HEK293T (cell line): ENCODE measurements around the gene ARHGEF7.

Source experiments
- ARNT ChIP-seq: fragments of 450-650 bp; IDR thresholded peaks from 2 replicates; pipeline ENCODE4 v1.6.1; 2017; ENCODE audit warnings: mild to moderate bottlenecking
- ELF4 ChIP-seq: fragments of 450-650 bp; IDR thresholded peaks from 2 replicates; pipeline ENCODE4 v1.6.1; 2017; ENCODE audit warnings: antibody characterized with exemption
- FOXA1 ChIP-seq: fragments of 450-650 bp; IDR thresholded peaks from 2 replicates; pipeline ENCODE4 v1.6.1; 2016; ENCODE audit warnings: mild to moderate bottlenecking
- FOXM1 ChIP-seq: fragments of 450-650 bp; IDR thresholded peaks from 2 replicates; pipeline ENCODE4 v1.6.1; 2017; ENCODE audit warnings: mild to moderate bottlenecking, borderline replicate concordance
- L3MBTL2 ChIP-seq: fragments of 450-650 bp; conservative IDR thresholded peaks from 2 replicates; pipeline ENCODE4 v1.6.1; 2016; ENCODE audit warnings: mild to moderate bottlenecking
- LEF1 ChIP-seq: fragments of 450-650 bp; IDR thresholded peaks from 2 replicates; pipeline ENCODE4 v1.6.1; 2017; ENCODE audit warnings: mild to moderate bottlenecking, borderline replicate concordance
- SP1 ChIP-seq: fragments of 450-650 bp; IDR thresholded peaks from 2 replicates; pipeline ENCODE4 v1.6.1; 2017
- SUZ12 ChIP-seq: fragments of 450-650 bp; IDR thresholded peaks from 2 replicates; pipeline ENCODE4 v1.6.1; 2016; ENCODE audit warnings: mild to moderate bottlenecking
- TARDBP ChIP-seq: fragments of 450-650 bp; IDR thresholded peaks from 2 replicates; pipeline ENCODE4 v1.6.1; 2016
- ZNF384 ChIP-seq: fragments of 450-650 bp; IDR thresholded peaks from 2 replicates; pipeline ENCODE4 v1.6.1; 2016

DNA sequence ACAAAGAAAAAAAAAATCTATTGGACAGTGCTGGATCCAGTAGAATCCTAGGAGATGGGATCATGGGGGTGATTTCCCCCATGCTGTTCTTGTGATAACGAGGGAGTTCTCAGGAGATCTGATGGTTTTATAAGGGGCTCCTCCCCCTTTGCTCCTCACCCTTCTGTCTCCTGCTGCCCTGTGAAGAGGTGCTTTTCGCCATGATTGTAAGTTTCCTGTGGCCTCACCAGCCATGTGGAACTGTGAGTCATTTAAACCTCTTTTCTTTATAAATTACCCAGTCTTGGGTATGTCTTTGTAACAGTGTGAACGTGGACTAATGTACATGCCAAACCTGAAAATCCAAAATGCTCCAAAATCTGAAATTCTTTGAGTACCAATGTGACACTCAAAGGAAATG lies 45.5 kb downstream of the ARHGEF7 start:
- no peak for TF ChIP-seq L3MBTL2
- TF ChIP-seq FOXM1 = no peak
- TF ChIP-seq ELF4 = no peak
- TF ChIP-seq ARNT = no peak
- TF ChIP-seq SP1 = no peak
- TF ChIP-seq SUZ12 = no peak
- TF ChIP-seq LEF1 = no peak
- TF ChIP-seq ZNF384 = no peak
- no peak for TF ChIP-seq TARDBP
- no peak for TF ChIP-seq FOXA1
